Thyroid gland (tissue), 4 donors: ENCODE data around the gene CREBRF. TPM values are rescaled to one million over a fixed set of nuclear protein-coding genes. Genes with fewer than 3 reads are reported as not detected.

Experiments used
- DNase-seq, 2 donors: peaks; one replicate each; pipeline ENCODE4 v3.0.0-alpha.2; 2019
- H3K27ac ChIP-seq, 3 donors: fragments of 200-600 bp; sonication (generic); 1 replicate in 2 of 3; 2 replicates in 1 of 3; pipeline ENCODE4 v1.5.1; 2016 to 2019; ENCODE audit warnings: mild to moderate bottlenecking in 1 of 3, moderate library complexity in 1 of 3
- H3K27me3 ChIP-seq: fragments of 200-600 bp; sonication (generic); one replicate; pipeline ENCODE4 v1.5.1; 2019
- H3K36me3 ChIP-seq, 2 donors: fragments of 200-600 bp; sonication (generic); one replicate each; pipeline ENCODE4 v1.5.1; 2016 to 2019
- H3K4me1 ChIP-seq, 2 donors: fragments of 200-600 bp; sonication (generic); one replicate each; pipeline ENCODE4 v1.5.1; 2017 to 2019
- H3K4me3 ChIP-seq, 3 donors: fragments of 200-600 bp; sonication (generic); replicated peaks in 1 of 3; 1 replicate in 2 of 3; 2 replicates in 1 of 3; pipeline ENCODE4 v1.5.1; 2016; ENCODE audit warnings: mild to moderate bottlenecking in 1 of 3
- H3K9me3 ChIP-seq: fragments of 200-600 bp; sonication (generic); one replicate; pipeline ENCODE4 v1.5.1; 2017
- CTCF ChIP-seq, 6 experiments: fragments of 200-600 bp in 3 of 6; fragments of 450-650 bp in 3 of 6; sonication (generic) in 3 of 6; IDR thresholded peaks; one replicate each; pipeline ENCODE4 v1.5.1; 2016 to 2019; ENCODE audit warnings: antibody characterized with exemption in 6 of 6, mild to moderate bottlenecking in 2 of 6, inconsistent platforms in 1 of 6, moderate library complexity in 1 of 6
- POLR2A ChIP-seq, 2 donors: fragments of 450-650 bp; IDR thresholded peaks; one replicate each; pipeline ENCODE4 v1.6.1; 2017; ENCODE audit warnings: antibody characterized with exemption in 2 of 2, mild to moderate bottlenecking in 2 of 2, moderate library complexity in 1 of 2
- WGBS, 2 donors: methylation state at CpG; one replicate each; pipeline ENCODE4 v1.1.5; 2017; 5-methylcytosine and 5-hydroxymethylcytosine counted together
- intact Hi-C: fragments of 100-400 bp; cut with DNase I; formaldehyde crosslinking; loops from one replicate; pipeline ENCODE4 v1.15.1; 2023
- total RNA-seq, 4 donors: library from RNA; depleted of rRNA; stranded (reverse); fragments of >200 nt; gene quantifications; one replicate each; pipeline ENCODE4 v1.2.3, GENCODE V29; 2016

The CREBRF gene
- total RNA-seq, 4 donors from 2014 or later, result 47.7 to 125 (median 77.3) TPM

GRCh38 chr5:173012882-173013281, 43.3 kb upstream of the CREBRF start:
- no peak overlapping the region for H3K4me3 ChIP-seq
- H3K27ac ChIP-seq, result peak overlapping the region; percentile 27 to 42 (median 39)
- DNase-seq, result peak; percentile 61 to 69
- TF ChIP-seq POLR2A (IDR thresholded peaks at IDR 0.05) (no peak), CTCF (IDR thresholded peaks at IDR 0.05) (no peak)
- 61 to 75% methylated on average over 4 of the region's 4 CpGs for WGBS, 2 donors
- H3K36me3 ChIP-seq, result no peaks in the 10 kb centered on the region
- H3K27me3 ChIP-seq, result no peaks in the 10 kb centered on the region
- no peaks in the 10 kb centered on the region for H3K9me3 ChIP-seq
- intact Hi-C loops, result loop anchor here (10.0 kb wide), 1 partner anchor 132 kb away; the partner anchor contains the start of gene BNIP1
- peaks cover 56 to 57% of the 10 kb centered on the region in 2 donors for H3K4me1 ChIP-seq

- TF ChIP-seq POLR2A (IDR thresholded peaks at IDR 0.05) (no peak), CTCF (IDR thresholded peaks at IDR 0.05) (no peak)
- DNase-seq, result no peak
- H3K4me3 ChIP-seq, result no peak overlapping the region
- peaks cover 70 to 73% of the 10 kb centered on the region in 2 donors for H3K4me1 ChIP-seq
- H3K9me3 ChIP-seq, result no peaks in the 10 kb centered on the region
- 93 to 94% methylated on average over 4 of the region's 4 CpGs for WGBS, 2 donors
- H3K27ac ChIP-seq, result peak overlapping the region; percentile 88 to 99 (median 90)
- no peaks in the 10 kb centered on the region for H3K27me3 ChIP-seq
- no peaks in the 10 kb centered on the region for H3K36me3 ChIP-seq
- intact Hi-C loops, result loop anchor here (10.0 kb wide), 1 partner anchor 130 kb away; the partner anchor contains the start of gene BNIP1
These were observed 41.5 kb upstream of the CREBRF start for GRCh38 chr5:173014671-173015070.

GRCh38 chr5:173015192-173015591, 41.0 kb upstream of the CREBRF start:
- TF ChIP-seq CTCF (IDR thresholded peaks at IDR 0.05) (no peak), POLR2A (IDR thresholded peaks at IDR 0.05) (no peak)
- peaks cover 70 to 73% of the 10 kb centered on the region in 2 donors for H3K4me1 ChIP-seq
- intact Hi-C loops, result loop anchor here (10.0 kb wide), 1 partner anchor 130 kb away; the partner anchor contains the start of gene BNIP1
- no peaks in the 10 kb centered on the region for H3K9me3 ChIP-seq
- H3K36me3 ChIP-seq, result no peaks in the 10 kb centered on the region
- H3K4me3 ChIP-seq, result no peak overlapping the region
- no peaks in the 10 kb centered on the region for H3K27me3 ChIP-seq
- peak overlapping the region; percentile 88 to 99 (median 90) for H3K27ac ChIP-seq
- 87 to 95% methylated on average over 2 of the region's 2 CpGs for WGBS, 2 donors
- no peak for DNase-seq

- H3K27me3 ChIP-seq, result no peaks in the 10 kb centered on the region
These were observed 40.3 kb upstream of the CREBRF start for GRCh38 chr5:173015598-173016455.

More at GRCh38 chr5:173015598-173016455, 40.3 kb upstream of the CREBRF start:
- 55 to 72% methylated on average over 7 to 13 of the region's 13 CpGs for WGBS, 2 donors
- H3K4me1 ChIP-seq, result peaks cover 67 to 70% of the 10 kb centered on the region in 2 donors
- DNase-seq, result peak; percentile 64 to 69
- H3K27ac ChIP-seq, result peak overlapping the region; percentile 88 to 99 (median 90)
- no peaks in the 10 kb centered on the region for H3K9me3 ChIP-seq
- no peaks in the 10 kb centered on the region for H3K36me3 ChIP-seq
- intact Hi-C loops, result loop anchor here (10.0 kb wide), 1 partner anchor 129 kb away; the partner anchor contains the start of gene BNIP1
- no peak overlapping the region for H3K4me3 ChIP-seq
- TF ChIP-seq CTCF (IDR thresholded peaks at IDR 0.05), result no peak
- TF ChIP-seq POLR2A (IDR thresholded peaks at IDR 0.05), result no peak
